ENCODE measurements around the gene ELAVL2.

Gene ELAVL2

GRCh38 chr9:23717505-23717904 is 108.5 kb downstream of the ELAVL2 start:
- no peak for DNase-seq

- DNase-seq: no peak
Measured at GRCh38 chr9:23707249-23707648, 118.8 kb downstream of the ELAVL2 start.

- no peak for DNase-seq
Measured at GRCh38 chr9:23702311-23702922, 123.6 kb downstream of the ELAVL2 start.

- no peak for DNase-seq
Measured at GRCh38 chr9:23701291-23701690, 124.7 kb downstream of the ELAVL2 start.

GRCh38 chr9:23700359-23700758 is 125.7 kb downstream of the ELAVL2 start:
- DNase-seq: no peak

- DNase-seq: no peak
Measured at GRCh38 chr9:23698161-23698560, 127.9 kb downstream of the ELAVL2 start.

GRCh38 chr9:23695572-23695971 is 130.5 kb downstream of the ELAVL2 start:
- no peak for DNase-seq

GRCh38 chr9:23693374-23693773 is 132.7 kb downstream of the ELAVL2 start:
- DNase-seq: no peak

- no peak for DNase-seq
Measured at GRCh38 chr9:23686896-23687295, 139.1 kb downstream of the ELAVL2 start.

- no peak for DNase-seq
Measured at GRCh38 chr9:23686257-23686656, 139.8 kb downstream of the ELAVL2 start.

- no peak for DNase-seq
Measured at GRCh38 chr9:23683611-23684061, 142.4 kb downstream of the ELAVL2 start.

GRCh38 chr9:23682891-23683431 is 143.1 kb downstream of the ELAVL2 start:
- DNase-seq: no peak

GRCh38 chr9:23682352-23682751 is 143.7 kb downstream of the ELAVL2 start:
- no peak for DNase-seq

- DNase-seq: no peak
Measured at GRCh38 chr9:23677446-23677845, 148.6 kb downstream of the ELAVL2 start.

- DNase-seq: no peak
Measured at GRCh38 chr9:23674016-23674585, 151.9 kb downstream of the ELAVL2 start.

GRCh38 chr9:23672151-23672550 is 153.9 kb downstream of the ELAVL2 start:
- DNase-seq: no peak

GRCh38 chr9:23669776-23670175 is 156.3 kb downstream of the ELAVL2 start:
- DNase-seq: no peak

- DNase-seq: no peak
Measured at GRCh38 chr9:23665635-23666034, 160.4 kb downstream of the ELAVL2 start.

GRCh38 chr9:23665051-23665450 is 161.0 kb downstream of the ELAVL2 start:
- DNase-seq: no peak

- DNase-seq: no peak
Measured at GRCh38 chr9:23663946-23664345, 162.1 kb downstream of the ELAVL2 start.

GRCh38 chr9:23663536-23663935 is 162.5 kb downstream of the ELAVL2 start:
- no peak for DNase-seq

GRCh38 chr9:23663125-23663524 is 162.9 kb downstream of the ELAVL2 start:
- DNase-seq: no peak

GRCh38 chr9:23662320-23662719 is 163.7 kb downstream of the ELAVL2 start:
- no peak for DNase-seq

- DNase-seq: no peak
Measured at GRCh38 chr9:23659346-23660006, 166.6 kb downstream of the ELAVL2 start.
